HG03175 (cell line): Measurements from ENCODE around the gene ST6GALNAC3.

Source experiments
- ATAC-seq: cut with Tn5 transposase; IDR thresholded peaks from one replicate; pipeline ENCODE4 v1.9.1; 2021; ENCODE audit warnings: mild to moderate bottlenecking, moderate library complexity; ENCODE audit not compliant: unreplicated experiment

The ST6GALNAC3 gene

GRCh38 chr1:76562292-76562691 lies 487.7 kb downstream of the ST6GALNAC3 start:
- no peak for ATAC-seq

GRCh38 chr1:76568573-76569238 lies 494.2 kb downstream of the ST6GALNAC3 start:
- ATAC-seq: no peak

GRCh38 chr1:76571248-76571647 lies 496.7 kb downstream of the ST6GALNAC3 start:
- no peak for ATAC-seq

GRCh38 chr1:76572229-76572628 lies 497.7 kb downstream of the ST6GALNAC3 start:
- no peak for ATAC-seq

GRCh38 chr1:76576876-76577524 lies 502.5 kb downstream of the ST6GALNAC3 start:
- no peak for ATAC-seq

GRCh38 chr1:76577525-76578185 lies 503.1 kb downstream of the ST6GALNAC3 start:
- ATAC-seq: no peak

GRCh38 chr1:76580206-76580605 lies 505.7 kb downstream of the ST6GALNAC3 start:
- no peak for ATAC-seq

- no peak for ATAC-seq
Observed at GRCh38 chr1:76581712-76582111, 507.2 kb downstream of the ST6GALNAC3 start.

GRCh38 chr1:76583235-76583868 lies 508.8 kb downstream of the ST6GALNAC3 start:
- no peak for ATAC-seq

- no peak for ATAC-seq
Observed at GRCh38 chr1:76583875-76584477, 509.4 kb downstream of the ST6GALNAC3 start.

- no peak for ATAC-seq
Observed at GRCh38 chr1:76585980-76586674, 511.6 kb downstream of the ST6GALNAC3 start.

- ATAC-seq: no peak
Observed at GRCh38 chr1:76587212-76587611, 512.7 kb downstream of the ST6GALNAC3 start.

- ATAC-seq: no peak
Observed at GRCh38 chr1:76591461-76591860, 516.9 kb downstream of the ST6GALNAC3 start.

- ATAC-seq: no peak
Observed at GRCh38 chr1:76591963-76592362, 517.4 kb downstream of the ST6GALNAC3 start.

GRCh38 chr1:76593141-76593540 lies 518.6 kb downstream of the ST6GALNAC3 start:
- no peak for ATAC-seq

- ATAC-seq: no peak
Observed at GRCh38 chr1:76593618-76594017, 519.1 kb downstream of the ST6GALNAC3 start.

- ATAC-seq: no peak
Observed at GRCh38 chr1:76595024-76595423, 520.5 kb downstream of the ST6GALNAC3 start.

- ATAC-seq: no peak
Observed at GRCh38 chr1:76601465-76601864, 526.9 kb downstream of the ST6GALNAC3 start.

- ATAC-seq: no peak
Observed at GRCh38 chr1:76607717-76608116, 533.2 kb downstream of the ST6GALNAC3 start.

GRCh38 chr1:76611770-76612445 lies 537.4 kb downstream of the ST6GALNAC3 start:
- ATAC-seq: no peak
